ENCODE measurements around the gene STX17.

The STX17 gene

GRCh38 chr9:99905833-99906402, 536 bp upstream of the STX17 start:
- in situ Hi-C loops (cut with HindIII; ENCODE audit: low sequenced_read_pairs), result no loop called here

- in situ Hi-C loops (cut with HindIII; ENCODE audit: low sequenced_read_pairs), result no loop called here
Measured at GRCh38 chr9:99907208-99907532, 716 bp downstream of the STX17 start.

GRCh38 chr9:99911600-99911999, 5.1 kb downstream of the STX17 start:
- in situ Hi-C loops (cut with HindIII; ENCODE audit: low sequenced_read_pairs), result no loop called here

GRCh38 chr9:99916650-99917049, 10.2 kb downstream of the STX17 start:
- in situ Hi-C loops (cut with HindIII; ENCODE audit: low sequenced_read_pairs), result no loop called here

- in situ Hi-C loops (cut with HindIII; ENCODE audit: low sequenced_read_pairs), result no loop called here
Measured at GRCh38 chr9:99918134-99918533, 11.7 kb downstream of the STX17 start.

GRCh38 chr9:99919930-99920329, 13.5 kb downstream of the STX17 start:
- in situ Hi-C loops (cut with HindIII; ENCODE audit: low sequenced_read_pairs), result no loop called here

- in situ Hi-C loops (cut with HindIII; ENCODE audit: low sequenced_read_pairs), result no loop called here
Measured at GRCh38 chr9:99921875-99922710, 15.6 kb downstream of the STX17 start.

- in situ Hi-C loops (cut with HindIII; ENCODE audit: low sequenced_read_pairs), result no loop called here
Measured at GRCh38 chr9:99922711-99923030, 16.2 kb downstream of the STX17 start.

- in situ Hi-C loops (cut with HindIII; ENCODE audit: low sequenced_read_pairs), result no loop called here
Measured at GRCh38 chr9:99925541-99925940, 19.1 kb downstream of the STX17 start.

GRCh38 chr9:99929652-99930051, 23.2 kb downstream of the STX17 start:
- in situ Hi-C loops (cut with HindIII; ENCODE audit: low sequenced_read_pairs), result loop anchor here (5.0 kb wide), 1 partner anchor 532 kb away; no protein-coding TSS in a partner anchor

- in situ Hi-C loops (cut with HindIII; ENCODE audit: low sequenced_read_pairs), result loop anchor here (5.0 kb wide), 1 partner anchor 534 kb away; no protein-coding TSS in a partner anchor
Measured at GRCh38 chr9:99931155-99931840, 24.8 kb downstream of the STX17 start.

- in situ Hi-C loops (cut with HindIII; ENCODE audit: low sequenced_read_pairs), result no loop called here
Measured at GRCh38 chr9:99936947-99937587, 30.6 kb downstream of the STX17 start.

- in situ Hi-C loops (cut with HindIII; ENCODE audit: low sequenced_read_pairs), result no loop called here
Measured at GRCh38 chr9:99947395-99947794, 40.9 kb downstream of the STX17 start.

- in situ Hi-C loops (cut with HindIII; ENCODE audit: low sequenced_read_pairs), result no loop called here
Measured at GRCh38 chr9:99948482-99948881, 42.0 kb downstream of the STX17 start.

- in situ Hi-C loops (cut with HindIII; ENCODE audit: low sequenced_read_pairs), result no loop called here
Measured at GRCh38 chr9:99948896-99949295, 42.4 kb downstream of the STX17 start.

GRCh38 chr9:99953861-99954507, 47.5 kb downstream of the STX17 start:
- in situ Hi-C loops (cut with HindIII; ENCODE audit: low sequenced_read_pairs), result no loop called here

GRCh38 chr9:99954819-99955218, 48.4 kb downstream of the STX17 start:
- in situ Hi-C loops (cut with HindIII; ENCODE audit: low sequenced_read_pairs), result no loop called here

GRCh38 chr9:99955606-99956005, 49.2 kb downstream of the STX17 start:
- in situ Hi-C loops (cut with HindIII; ENCODE audit: low sequenced_read_pairs), result no loop called here

- in situ Hi-C loops (cut with HindIII; ENCODE audit: low sequenced_read_pairs), result no loop called here
Measured at GRCh38 chr9:99962680-99963261, 56.3 kb downstream of the STX17 start.

GRCh38 chr9:99964336-99964735, 57.9 kb downstream of the STX17 start:
- in situ Hi-C loops (cut with HindIII; ENCODE audit: low sequenced_read_pairs), result no loop called here

- in situ Hi-C loops (cut with HindIII; ENCODE audit: low sequenced_read_pairs), result no loop called here
Measured at GRCh38 chr9:99966001-99966400, 59.5 kb downstream of the STX17 start.

Data from endothelial cell of hepatic sinusoid (primary cell).